NK-92 (cell line): ENCODE results near the gene HES3.

Source experiments
- DNase-seq: peaks from one replicate; lab custom pipeline; 2025; ENCODE audit not compliant: unreplicated experiment; lab: John Stamatoyannopoulos, UW

Gene HES3

DNA sequence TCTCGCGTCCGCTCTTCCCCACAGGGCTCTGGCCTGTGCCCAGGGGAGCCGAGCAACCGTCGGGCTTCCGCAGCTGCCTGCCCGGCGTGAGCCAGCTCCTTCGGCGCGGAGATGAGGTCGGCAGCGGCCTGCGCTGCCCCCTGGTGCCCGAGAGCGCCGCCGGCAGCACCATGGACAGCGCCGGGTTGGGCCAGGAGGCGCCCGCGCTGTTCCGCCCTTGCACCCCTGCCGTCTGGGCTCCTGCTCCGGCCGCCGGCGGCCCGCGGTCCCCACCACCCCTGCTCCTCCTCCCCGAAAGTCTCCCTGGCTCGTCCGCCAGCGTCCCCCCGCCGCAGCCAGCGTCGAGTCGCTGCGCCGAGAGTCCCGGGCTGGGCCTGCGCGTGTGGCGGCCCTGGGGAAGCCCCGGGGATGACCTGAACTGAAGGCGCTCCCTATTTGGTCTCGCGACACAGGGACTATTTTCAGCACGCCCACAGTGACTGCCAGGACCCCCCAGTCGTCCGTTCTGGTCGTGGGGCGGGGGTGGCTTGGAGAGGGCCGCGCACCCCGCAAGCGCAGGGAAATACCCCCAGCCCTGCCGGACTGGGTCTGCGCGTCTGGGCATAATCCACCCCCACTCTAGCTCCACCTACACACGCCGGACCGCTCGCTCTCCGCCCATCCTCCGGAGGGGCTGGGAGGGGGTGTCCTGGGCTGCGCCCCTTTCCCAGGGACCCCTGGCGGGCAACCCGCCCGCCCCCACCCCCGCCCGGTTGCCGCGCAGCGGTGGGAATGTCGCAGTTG, 1.3 kb downstream of the HES3 start:
- DNase-seq, result no peak

DNA sequence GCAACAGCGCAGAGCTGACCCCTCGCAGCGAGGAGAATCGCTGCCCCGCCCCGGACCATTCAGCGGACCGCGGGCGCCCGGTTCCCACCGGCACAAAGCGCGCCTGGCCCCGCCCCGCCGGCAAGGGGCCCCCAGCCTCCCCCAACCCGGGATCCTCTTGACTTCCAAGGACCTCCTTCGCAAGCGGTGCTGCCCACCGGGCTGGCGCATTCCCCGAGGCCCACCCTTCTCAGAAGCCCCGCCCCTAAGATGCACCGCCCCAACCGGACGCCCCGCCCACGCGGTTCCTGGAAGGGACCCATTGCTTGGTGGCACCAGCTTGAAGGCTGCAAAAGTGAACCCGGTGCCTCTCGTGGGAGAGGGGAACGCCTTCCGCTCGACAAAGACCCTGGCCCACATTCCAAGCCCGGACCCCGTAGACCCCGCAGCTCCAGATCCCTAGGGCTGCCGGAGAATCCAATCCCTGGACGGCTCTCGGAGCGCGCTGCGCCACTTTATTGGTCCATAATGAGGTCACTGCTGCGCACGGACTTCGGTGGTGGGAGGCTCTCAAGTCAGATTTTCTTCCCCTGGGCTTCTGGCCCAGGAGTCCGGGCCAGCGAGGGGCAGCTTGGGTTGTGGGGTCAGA, 2.0 kb downstream of the HES3 start:
- no peak for DNase-seq

GRCh38 chr1:6246497-6247467, 2.8 kb downstream of the HES3 start:
- DNase-seq, result no peak

- DNase-seq, result no peak
Observed at GRCh38 chr1:6247651-6248050, 3.7 kb downstream of the HES3 start.

DNA sequence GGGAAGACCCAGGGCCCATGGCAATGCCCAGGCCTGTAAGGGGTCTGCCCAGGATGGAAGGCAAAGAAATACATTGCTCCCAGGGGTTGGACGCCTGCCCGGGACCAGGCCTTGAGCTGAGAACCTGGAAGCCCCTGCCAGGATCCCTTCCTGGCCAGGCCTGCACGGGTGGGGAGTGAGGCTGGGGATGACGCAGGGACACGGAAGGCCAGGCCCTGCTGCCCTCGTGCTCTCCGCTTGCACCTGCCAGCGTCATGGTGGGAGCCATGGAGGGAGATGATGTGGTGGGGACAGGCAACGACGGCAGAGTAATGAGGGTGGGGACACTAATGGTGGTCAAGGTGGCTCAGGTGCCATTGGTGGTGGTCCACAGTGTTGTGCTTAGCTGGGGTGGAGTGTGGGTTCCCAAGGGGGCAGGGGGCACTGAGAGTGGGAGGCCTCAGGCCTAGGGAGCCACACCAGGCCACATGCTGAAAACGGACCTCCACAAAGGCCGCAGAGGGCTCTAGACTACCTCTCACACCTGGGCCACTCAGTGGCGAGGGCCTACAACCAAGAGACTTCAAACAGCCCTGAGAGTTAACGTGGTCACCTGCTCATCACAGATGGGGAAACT, 4.3 kb downstream of the HES3 start:
- DNase-seq, result no peak

DNA sequence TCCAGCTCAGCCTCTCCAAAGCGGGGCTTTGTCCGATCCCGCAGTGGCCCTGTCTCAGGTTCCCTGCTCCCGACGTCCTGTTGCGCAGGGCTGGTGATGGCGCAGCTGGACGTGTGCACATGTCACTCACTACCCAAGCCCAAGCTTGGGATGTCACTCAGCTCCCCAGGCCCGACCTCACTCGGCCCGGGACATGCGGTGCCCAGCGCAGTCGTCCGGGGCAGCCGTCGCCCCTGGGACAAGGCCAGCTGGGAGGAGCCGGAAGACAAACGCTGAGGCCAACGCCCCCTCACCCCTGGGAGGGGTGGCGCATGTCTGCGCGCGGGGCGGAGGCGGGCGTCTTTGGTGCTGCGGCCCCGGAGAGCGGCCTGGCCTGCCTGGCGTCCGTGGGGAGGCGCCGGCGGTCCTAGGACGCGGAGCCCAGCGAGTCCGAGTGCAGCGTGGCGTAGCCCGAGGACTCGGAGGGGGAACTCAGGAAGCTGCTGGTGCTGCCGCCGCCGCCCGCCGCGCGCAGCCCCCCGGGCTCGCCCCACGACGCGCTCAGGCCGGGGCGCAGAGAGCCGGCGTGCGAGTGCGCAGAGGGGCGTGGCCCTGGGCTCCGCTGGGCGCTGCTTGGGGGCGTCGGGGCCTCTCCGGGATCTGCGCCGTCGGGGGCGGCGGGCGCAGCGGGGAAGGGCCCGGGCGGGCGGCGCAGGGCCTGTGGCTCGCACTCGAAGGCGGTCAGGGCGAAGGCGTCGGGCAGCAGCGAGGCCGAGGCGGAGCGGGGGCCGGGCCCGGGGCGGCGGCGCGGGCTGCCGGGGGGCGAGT, 5.2 kb downstream of the HES3 start:
- no peak for DNase-seq

- DNase-seq, result no peak
Observed at GRCh38 chr1:6249739-6250689, 6.0 kb downstream of the HES3 start.

- DNase-seq, result no peak
Observed at GRCh38 chr1:6251233-6251632, 7.3 kb downstream of the HES3 start.

DNA sequence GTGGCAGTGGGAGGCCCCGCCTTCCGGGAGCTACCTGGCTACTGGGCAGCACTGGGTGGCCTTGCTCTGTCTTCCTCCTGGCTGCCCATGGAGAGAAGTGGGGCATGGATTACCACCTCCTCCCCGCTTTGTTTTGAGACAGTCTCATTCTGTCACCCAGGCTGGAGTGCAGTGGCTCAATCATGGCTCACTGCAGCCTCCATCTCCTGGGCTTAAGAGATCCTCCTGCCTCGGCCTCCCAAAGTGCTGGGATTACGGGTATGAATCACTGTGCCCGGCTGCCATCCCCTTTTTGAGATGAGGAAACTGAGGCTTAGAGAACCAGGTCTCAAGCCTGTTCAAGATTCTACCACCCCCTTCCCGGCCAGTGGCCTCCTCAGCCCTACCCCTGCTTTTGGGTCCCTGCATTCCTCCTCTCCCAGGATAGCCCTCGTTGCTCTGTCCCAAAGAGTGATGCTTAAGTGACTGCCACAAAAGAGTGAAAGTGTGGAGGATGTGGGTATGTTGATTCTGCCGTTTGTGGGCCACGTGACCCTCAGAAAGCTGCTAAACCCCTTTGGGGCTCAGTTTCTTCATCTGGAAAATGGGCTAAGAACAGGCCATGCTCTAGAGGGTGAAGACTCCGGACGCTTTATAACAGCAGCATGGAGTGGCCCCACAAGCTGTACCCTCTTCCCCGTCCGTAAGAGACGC, 7.8 kb downstream of the HES3 start:
- DNase-seq, result no peak

GRCh38 chr1:6252374-6252710, 8.4 kb downstream of the HES3 start:
- no peak for DNase-seq

DNA sequence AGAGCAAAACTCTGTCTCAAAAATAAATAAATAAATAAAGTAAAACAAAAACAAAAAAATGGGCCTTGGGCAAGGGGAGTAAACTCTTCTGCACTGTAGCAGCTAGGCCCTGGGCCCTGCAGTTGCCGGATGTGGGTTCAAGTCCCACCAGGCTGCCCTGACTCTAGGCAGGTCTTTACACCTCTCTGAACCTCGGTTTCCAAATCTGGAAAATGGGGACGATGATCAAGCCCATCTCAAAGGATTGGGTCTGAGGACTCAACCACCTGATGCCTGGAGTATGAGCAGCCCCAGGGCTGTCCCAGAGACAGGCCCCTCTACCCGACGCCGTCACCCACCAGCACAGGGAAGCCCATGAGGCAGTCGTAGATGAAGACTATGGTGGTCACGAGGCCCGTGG, 9.4 kb downstream of the HES3 start:
- no peak for DNase-seq

DNA sequence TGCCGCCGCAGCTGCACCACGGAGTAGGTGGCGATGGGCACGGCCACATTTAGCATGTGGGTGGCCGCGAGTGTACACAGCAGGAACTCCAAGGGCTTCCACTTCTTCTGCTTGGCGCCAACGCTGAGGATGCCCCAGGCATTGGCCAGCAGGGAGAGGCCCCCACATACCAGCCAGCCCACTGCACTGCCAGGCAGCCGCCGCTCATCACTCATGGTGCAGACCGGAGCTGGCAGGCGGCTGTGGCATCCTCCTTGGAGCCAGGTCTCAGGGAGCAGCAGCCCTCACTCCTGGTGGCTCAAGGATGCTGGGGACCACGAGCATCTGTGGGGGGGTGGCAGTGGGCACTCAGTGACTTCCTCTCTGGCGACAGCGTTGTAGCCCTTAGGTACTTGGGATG, 10.7 kb downstream of the HES3 start:
- no peak for DNase-seq

DNA sequence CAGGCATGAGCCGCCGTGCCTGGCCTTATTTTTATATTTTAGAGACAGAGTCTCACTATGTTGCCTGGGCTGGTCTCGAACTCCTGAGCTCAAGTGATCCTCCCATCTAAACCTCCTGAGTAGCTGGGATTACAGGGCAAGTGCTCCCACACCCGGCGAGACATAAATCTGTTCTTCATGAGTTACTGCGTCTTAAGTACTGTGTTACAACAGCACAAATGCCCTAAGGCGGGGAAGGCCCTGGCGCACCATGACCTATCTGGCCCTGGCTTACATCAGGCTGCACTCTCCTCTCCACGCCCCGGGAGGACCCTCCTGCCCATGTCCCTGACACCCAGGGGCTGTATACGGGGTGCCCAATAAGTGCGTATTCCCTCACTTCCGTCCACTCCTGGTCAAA, 12.7 kb downstream of the HES3 start:
- DNase-seq, result no peak

- DNase-seq, result no peak
Observed at GRCh38 chr1:6257541-6258069, 13.6 kb downstream of the HES3 start.

DNA sequence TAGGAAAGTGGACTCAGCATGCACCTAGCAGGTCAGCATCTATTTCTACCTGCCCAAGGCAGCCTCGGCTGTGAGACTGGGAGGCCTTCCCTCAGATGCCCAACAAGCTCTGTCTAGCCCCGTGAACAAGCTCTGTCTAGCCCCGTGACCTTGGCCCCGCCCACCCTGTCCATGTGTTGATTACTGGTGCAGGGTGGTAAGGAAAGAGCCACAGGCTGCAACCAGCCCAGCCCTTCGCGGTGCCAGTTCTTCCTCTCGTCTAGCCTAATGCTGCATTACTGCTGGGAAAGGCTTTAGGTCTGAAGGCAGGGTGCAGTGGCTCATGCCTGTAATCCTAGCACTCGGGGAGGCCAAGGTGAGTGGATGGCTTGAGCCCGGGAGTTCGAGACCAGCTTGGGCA, 14.7 kb downstream of the HES3 start:
- no peak for DNase-seq

GRCh38 chr1:6259491-6260362, 15.7 kb downstream of the HES3 start:
- no peak for DNase-seq

- DNase-seq, result no peak
Observed at GRCh38 chr1:6260433-6260934, 16.5 kb downstream of the HES3 start.
